BJ (cell line): ENCODE measurements around the gene ARMC2. TPM values are rescaled to one million over a fixed set of nuclear protein-coding genes. Genes with fewer than 3 reads are reported as not detected.

Experiments used
- CTCF ChIA-PET: fragments of 350-600 bp; formaldehyde crosslinking; extraction: SDS; loops from one replicate; lab custom pipeline; 2021; ENCODE audit warnings: antibody characterized with exemption, inconsistent platforms; lab: Yijun Ruan, JAX
- POLR2A ChIA-PET: fragments of 300-600 bp; sonication (Branson Sonifier 250); formaldehyde crosslinking; extraction: SDS; loops from one replicate; lab custom pipeline; 2021; ENCODE audit warnings: antibody characterized with exemption; lab: Charles Lee
- DNase-seq: peaks from one replicate; pipeline ENCODE4 v3.0.0-alpha.2; 2011; ENCODE audit warnings: low read depth
- H3K27me3 ChIP-seq: 2 replicates; pipeline ENCODE4 v1.6.0; 2011; ENCODE audit warnings: low read length; ENCODE audit not compliant: control insufficient read depth, insufficient read depth
- H3K36me3 ChIP-seq: 2 replicates; pipeline ENCODE4 v1.5.1; 2011; ENCODE audit warnings: low read length; ENCODE audit not compliant: control insufficient read depth, insufficient read depth
- H3K4me3 ChIP-seq: 2 replicates; pipeline ENCODE4 v1.5.1; 2011; ENCODE audit warnings: low read depth, mild to moderate bottlenecking, control low read depth, low read length
- polyA plus RNA-seq: library from polyadenylated mRNA; depleted of rRNA; stranded (reverse); fragments of >200 nt; gene quantifications from 2 replicates; pipeline ENCODE4 v1.2.3, GENCODE V29; 2011; rRNA removed
- small RNA-seq: library from RNA; depleted of rRNA; stranded (forward); fragments of <200 nt; gene quantifications from one replicate; pipeline ENCODE3, GENCODE V24; 2012; ENCODE audit warnings: low replicate concordance, low read depth; ENCODE audit not compliant: insufficient read length
- TF ChIP-seq, protein P1 (sequence below): IDR thresholded peaks from 2 replicates; pipeline ENCODE4 v1.5.1; 2011; ENCODE audit warnings: low read depth, mild to moderate bottlenecking, control low read depth, inconsistent platforms, low read length, moderate library complexity; ENCODE audit not compliant: insufficient read depth

The ARMC2 gene
- polyA plus RNA-seq, 1 experiment = 2.4 TPM

DNA sequence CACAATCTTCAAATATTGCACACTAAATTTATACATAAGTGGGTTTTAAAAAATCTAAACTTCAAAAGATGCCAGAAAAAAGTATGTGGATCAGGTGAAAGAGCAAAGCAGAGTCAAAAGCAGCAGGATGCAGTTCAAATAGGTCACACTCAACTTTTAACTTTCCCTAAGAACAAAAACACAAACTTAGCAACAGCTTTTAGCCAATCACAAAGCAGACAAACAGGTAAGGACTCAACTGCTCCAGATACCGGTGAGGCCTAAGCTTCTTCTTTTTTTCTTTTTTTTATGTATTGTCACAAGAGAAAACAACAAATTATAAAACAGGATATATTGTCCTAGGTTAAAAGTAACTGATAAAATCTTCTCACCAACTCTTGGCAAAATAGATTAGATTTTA lies 171.7 kb downstream of the ARMC2 start:
- H3K4me3 ChIP-seq = no peak overlapping the region
- no peak for DNase-seq
- POLR2A ChIA-PET = no interaction called here
- H3K27me3 ChIP-seq = no peaks in the 10 kb centered on the region
- TF ChIP-seq, protein P1, sequence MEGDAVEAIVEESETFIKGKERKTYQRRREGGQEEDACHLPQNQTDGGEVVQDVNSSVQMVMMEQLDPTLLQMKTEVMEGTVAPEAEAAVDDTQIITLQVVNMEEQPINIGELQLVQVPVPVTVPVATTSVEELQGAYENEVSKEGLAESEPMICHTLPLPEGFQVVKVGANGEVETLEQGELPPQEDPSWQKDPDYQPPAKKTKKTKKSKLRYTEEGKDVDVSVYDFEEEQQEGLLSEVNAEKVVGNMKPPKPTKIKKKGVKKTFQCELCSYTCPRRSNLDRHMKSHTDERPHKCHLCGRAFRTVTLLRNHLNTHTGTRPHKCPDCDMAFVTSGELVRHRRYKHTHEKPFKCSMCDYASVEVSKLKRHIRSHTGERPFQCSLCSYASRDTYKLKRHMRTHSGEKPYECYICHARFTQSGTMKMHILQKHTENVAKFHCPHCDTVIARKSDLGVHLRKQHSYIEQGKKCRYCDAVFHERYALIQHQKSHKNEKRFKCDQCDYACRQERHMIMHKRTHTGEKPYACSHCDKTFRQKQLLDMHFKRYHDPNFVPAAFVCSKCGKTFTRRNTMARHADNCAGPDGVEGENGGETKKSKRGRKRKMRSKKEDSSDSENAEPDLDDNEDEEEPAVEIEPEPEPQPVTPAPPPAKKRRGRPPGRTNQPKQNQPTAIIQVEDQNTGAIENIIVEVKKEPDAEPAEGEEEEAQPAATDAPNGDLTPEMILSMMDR = no peak
- CTCF ChIA-PET = no interaction called here
- H3K36me3 ChIP-seq = no peaks in the 10 kb centered on the region

DNA sequence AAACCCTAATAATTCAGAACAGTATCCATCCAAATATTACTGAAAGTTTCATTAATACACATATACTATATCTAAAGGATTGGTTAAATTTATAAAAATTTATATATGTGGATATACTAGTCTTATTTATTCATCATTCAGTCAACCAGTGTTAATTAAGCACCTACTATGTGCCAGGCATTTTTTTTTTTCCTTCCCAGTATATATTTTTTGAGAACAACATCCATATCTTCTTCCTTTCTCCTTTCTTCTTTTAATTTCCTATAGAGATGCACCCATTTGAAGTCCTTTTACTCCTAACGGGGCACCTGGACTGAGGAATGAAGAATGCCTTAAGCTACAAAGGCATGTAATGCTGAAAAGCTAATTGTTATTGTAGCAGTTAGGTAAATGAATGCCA lies 173.6 kb downstream of the ARMC2 start:
- Histone ChIP-seq H3K4me3 (no peak overlapping the region), H3K36me3 (no peaks in the 10 kb centered on the region), H3K27me3 (no peaks in the 10 kb centered on the region)
- ChIA-PET CTCF (interaction anchor here (0.6 kb wide), 1 partner anchor 98 kb away, joined by 4 read pairs; no protein-coding TSS in a partner anchor), POLR2A (no interaction called here)
- TF ChIP-seq, protein P1 = no peak
- no peak for DNase-seq

DNA sequence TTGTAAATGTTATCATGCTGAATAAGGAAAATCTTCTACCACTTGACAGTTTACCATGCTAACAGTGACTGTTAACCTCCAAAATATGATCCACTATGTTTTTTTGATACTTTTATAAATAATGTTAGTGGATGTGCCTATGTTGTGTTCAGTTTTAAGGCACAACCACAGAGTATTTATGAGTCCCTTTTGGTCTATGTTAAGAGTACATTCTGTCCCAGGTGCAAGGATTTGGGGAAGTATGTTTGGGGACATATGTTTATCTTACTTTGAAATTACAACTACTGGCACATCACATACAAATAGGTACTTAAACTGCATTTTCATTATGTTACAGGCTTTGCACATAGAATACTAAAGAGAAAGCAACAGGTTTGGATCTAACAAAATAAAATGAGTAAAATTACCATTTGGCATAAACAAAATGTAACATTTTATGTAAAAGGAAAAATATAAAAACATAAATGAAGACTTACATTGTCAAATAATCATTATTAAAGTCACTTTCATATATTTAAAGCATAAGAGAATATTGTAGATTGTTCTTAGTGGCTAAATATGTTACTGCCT lies 175.2 kb downstream of the ARMC2 start:
- CTCF ChIA-PET = no interaction called here
- TF ChIP-seq, protein P1 = no peak
- POLR2A ChIA-PET = no interaction called here
- no peak for DNase-seq
- no peaks in the 10 kb centered on the region for H3K36me3 ChIP-seq
- H3K4me3 ChIP-seq = no peak overlapping the region
- H3K27me3 ChIP-seq = no peaks in the 10 kb centered on the region

Small RNA genes lying within 50 kb of the gene (small RNA-seq; reads per million reads assigned to genes)
- not detected for gene AL445189.2
- not detected for gene Z95118.1

Other genes with a start within 250 kb of the ARMC2 start
- 9.1 and 17.4 TPM in 2 replicates for gene SESN1, start 246.4 kb downstream of the ARMC2 start, polyA plus RNA-seq
- gene CEP57L1, start 247.1 kb downstream of the ARMC2 start, polyA plus RNA-seq = 11.2 and 16.8 TPM in 2 replicates